ENCODE results near the gene ABCF1. TPM values are rescaled to one million over a fixed set of nuclear protein-coding genes. Genes with fewer than 3 reads are reported as not detected.

The ABCF1 gene
- polyA plus RNA-seq, 1 donor (not counting 4 experiments of a cell fraction or from before 2014, with no cell fraction given), result 30.0 TPM

DNA sequence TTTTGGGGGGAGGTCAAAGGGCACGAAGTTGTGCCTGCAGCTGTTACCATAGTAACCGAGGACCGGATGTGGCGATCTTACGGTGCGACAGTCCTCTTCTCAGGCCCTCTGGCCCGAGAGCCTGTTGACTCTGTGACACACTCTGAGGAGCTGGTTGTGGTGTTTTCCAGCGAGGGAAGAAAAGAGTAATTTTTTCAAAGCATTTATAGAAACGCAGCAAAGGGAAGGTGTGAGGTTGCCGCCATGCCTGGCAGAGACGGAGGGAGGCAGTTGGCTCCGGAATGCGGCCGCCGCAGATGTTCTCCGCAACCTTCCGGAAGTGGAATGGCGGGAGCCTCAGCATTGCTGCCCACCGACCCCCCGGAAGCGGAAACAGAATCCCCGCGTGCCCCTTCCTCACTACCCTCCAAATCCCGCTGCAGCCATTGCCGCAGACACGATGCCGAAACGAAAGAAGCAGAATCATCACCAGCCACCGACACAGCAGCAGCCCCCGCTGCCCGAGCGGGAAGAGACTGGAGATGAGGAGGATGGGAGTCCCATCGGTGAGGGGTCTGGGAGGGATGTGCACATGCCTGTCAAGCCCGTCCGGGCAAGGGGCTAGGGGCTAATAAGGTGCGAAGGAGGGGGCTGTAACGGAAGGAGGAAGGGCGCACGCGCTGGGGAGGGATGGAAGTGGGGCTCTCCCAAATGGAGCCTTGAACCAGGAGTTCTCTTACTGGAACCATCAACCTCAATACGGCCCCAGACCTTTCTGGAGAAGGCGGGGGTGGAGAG, 14.1 kb upstream of the ABCF1 start, which contains the start of gene PRR3:
Gene PRR3 (plus strand): TSS at position 390 of the 777 bp plus-strand sequence. CDS start 50 bp downstream, at position 440.
- H3K4me3 ChIP-seq (ENCODE audit: control insufficient read depth in 2 of 3, extremely low read depth in 1 of 3, insufficient read depth in 2 of 3, low read depth in 1 of 3, low read length in 3 of 3), result peak within 1 kb of the TSS; percentile 91 to 100 (median 99)
- peaks cover 18% of the 10 kb centered on the region for H3K4me1 ChIP-seq (ENCODE audit: control insufficient read depth, extremely low read depth, insufficient read depth, low read length)
- peaks cover 23% of the 10 kb centered on the region for H3K79me2 ChIP-seq (ENCODE audit: control insufficient read depth, insufficient read depth, low read length)
- H3K27ac ChIP-seq (ENCODE audit: control insufficient read depth, insufficient read depth, low read length), result peak within 1 kb of the TSS; percentile 89
- H3K36me3 ChIP-seq (ENCODE audit: control insufficient read depth in 2 of 2, extremely low read depth in 1 of 2, insufficient read depth in 2 of 2, low read length in 2 of 2), result peaks cover 12 to 21% of the 10 kb centered on the region in 2 experiments
- H3K4me2 ChIP-seq (ENCODE audit: control insufficient read depth, extremely low read depth, insufficient read depth, low read depth, low read length), result peak within 1 kb of the TSS; percentile 99
- DNase-seq (ENCODE audit: low read depth, low spot score), result peak; percentile 36
- H2AFZ ChIP-seq (ENCODE audit: control insufficient read depth, low read length), result peak within 1 kb of the TSS; percentile 96
- no peaks in the 10 kb centered on the region for H3K9me3 ChIP-seq (ENCODE audit: control insufficient read depth, low read depth, low read length)
- TF ChIP-seq, protein P1, sequence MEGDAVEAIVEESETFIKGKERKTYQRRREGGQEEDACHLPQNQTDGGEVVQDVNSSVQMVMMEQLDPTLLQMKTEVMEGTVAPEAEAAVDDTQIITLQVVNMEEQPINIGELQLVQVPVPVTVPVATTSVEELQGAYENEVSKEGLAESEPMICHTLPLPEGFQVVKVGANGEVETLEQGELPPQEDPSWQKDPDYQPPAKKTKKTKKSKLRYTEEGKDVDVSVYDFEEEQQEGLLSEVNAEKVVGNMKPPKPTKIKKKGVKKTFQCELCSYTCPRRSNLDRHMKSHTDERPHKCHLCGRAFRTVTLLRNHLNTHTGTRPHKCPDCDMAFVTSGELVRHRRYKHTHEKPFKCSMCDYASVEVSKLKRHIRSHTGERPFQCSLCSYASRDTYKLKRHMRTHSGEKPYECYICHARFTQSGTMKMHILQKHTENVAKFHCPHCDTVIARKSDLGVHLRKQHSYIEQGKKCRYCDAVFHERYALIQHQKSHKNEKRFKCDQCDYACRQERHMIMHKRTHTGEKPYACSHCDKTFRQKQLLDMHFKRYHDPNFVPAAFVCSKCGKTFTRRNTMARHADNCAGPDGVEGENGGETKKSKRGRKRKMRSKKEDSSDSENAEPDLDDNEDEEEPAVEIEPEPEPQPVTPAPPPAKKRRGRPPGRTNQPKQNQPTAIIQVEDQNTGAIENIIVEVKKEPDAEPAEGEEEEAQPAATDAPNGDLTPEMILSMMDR (optimal IDR thresholded peaks at IDR 0.05 in 1 of 3, IDR thresholded peaks at IDR 0.05 in 1 of 3, conservative IDR thresholded peaks at IDR 0.05 in 1 of 3; ENCODE audit: extremely low read depth in 1 of 3, insufficient read depth in 2 of 3, low read length in 3 of 3), result no peak
- TF ChIP-seq EZH2 (IDR thresholded peaks at IDR 0.05; ENCODE audit: low read length), result no peak
- dilution Hi-C loops (cut with MboI; ENCODE audit: extremely low pct_ligation_motif_present, low sequenced_read_pairs), result no loop called here
- peak; percentile 43 for FAIRE-seq
- H3K9ac ChIP-seq (ENCODE audit: control insufficient read depth, extremely low read depth, insufficient read depth, low read length), result peak within 1 kb of the TSS; percentile 95
- no peaks in the 10 kb centered on the region for H4K20me1 ChIP-seq (ENCODE audit: control insufficient read depth, extremely low read depth, insufficient read depth, low read length)
- H3K27me3 ChIP-seq (ENCODE audit: control insufficient read depth, extremely low read depth, insufficient read depth, low read length), result no peaks in the 10 kb centered on the region
- H3K9me1 ChIP-seq (ENCODE audit: control insufficient read depth, extremely low read depth, insufficient read depth, low read length), result peaks cover 4% of the 10 kb centered on the region

DNA sequence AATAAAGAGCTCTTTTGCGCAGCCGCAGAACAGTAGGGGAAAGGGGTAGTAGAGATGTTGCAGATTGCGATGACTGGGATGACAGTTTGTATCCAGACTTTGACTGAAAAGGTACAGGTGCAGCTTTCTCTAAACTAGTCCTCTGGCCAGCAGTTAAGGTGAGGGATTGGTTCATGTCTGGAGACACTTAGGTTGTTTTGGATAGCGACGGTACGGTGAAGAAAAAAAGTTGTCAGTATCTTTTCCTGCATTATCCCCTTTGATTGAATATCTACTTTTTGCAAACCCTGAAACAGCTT, 13.6 kb upstream of the ABCF1 start:
- no peaks in the 10 kb centered on the region for H3K27me3 ChIP-seq (ENCODE audit: control insufficient read depth, extremely low read depth, insufficient read depth, low read length)
- FAIRE-seq (no peak), DNase-seq (ENCODE audit: low read depth, low spot score) (no peak)
- H3K4me3 ChIP-seq (ENCODE audit: control insufficient read depth in 2 of 3, extremely low read depth in 1 of 3, insufficient read depth in 2 of 3, low read depth in 1 of 3, low read length in 3 of 3), result peak overlapping the region; percentile 91 to 100 (median 99)
- peak overlapping the region; percentile 92 for H2AFZ ChIP-seq (ENCODE audit: control insufficient read depth, low read length)
- peaks cover 4% of the 10 kb centered on the region for H3K9me1 ChIP-seq (ENCODE audit: control insufficient read depth, extremely low read depth, insufficient read depth, low read length)
- peak overlapping the region; percentile 89 for H3K27ac ChIP-seq (ENCODE audit: control insufficient read depth, insufficient read depth, low read length)
- peaks cover 23% of the 10 kb centered on the region for H3K79me2 ChIP-seq (ENCODE audit: control insufficient read depth, insufficient read depth, low read length)
- peaks cover 18% of the 10 kb centered on the region for H3K4me1 ChIP-seq (ENCODE audit: control insufficient read depth, extremely low read depth, insufficient read depth, low read length)
- H3K4me2 ChIP-seq (ENCODE audit: control insufficient read depth, extremely low read depth, insufficient read depth, low read depth, low read length), result peak overlapping the region; percentile 99
- H3K9me3 ChIP-seq (ENCODE audit: control insufficient read depth, low read depth, low read length), result no peaks in the 10 kb centered on the region
- peak overlapping the region; percentile 95 for H3K9ac ChIP-seq (ENCODE audit: control insufficient read depth, extremely low read depth, insufficient read depth, low read length)
- no peak for TF ChIP-seq EZH2 (IDR thresholded peaks at IDR 0.05; ENCODE audit: low read length)
- TF ChIP-seq, protein P1 (optimal IDR thresholded peaks at IDR 0.05 in 1 of 3, IDR thresholded peaks at IDR 0.05 in 1 of 3, conservative IDR thresholded peaks at IDR 0.05 in 1 of 3; ENCODE audit: extremely low read depth in 1 of 3, insufficient read depth in 2 of 3, low read length in 3 of 3), result no peak
- H4K20me1 ChIP-seq (ENCODE audit: control insufficient read depth, extremely low read depth, insufficient read depth, low read length), result no peaks in the 10 kb centered on the region
- dilution Hi-C loops (cut with MboI; ENCODE audit: extremely low pct_ligation_motif_present, low sequenced_read_pairs), result no loop called here
- H3K36me3 ChIP-seq (ENCODE audit: control insufficient read depth in 2 of 2, extremely low read depth in 1 of 2, insufficient read depth in 2 of 2, low read length in 2 of 2), result peaks cover 15 to 16% of the 10 kb centered on the region in 2 experiments
